Esophagus squamous epithelium (tissue), 5 donors: ENCODE results near the gene ELMO1. TPM values are rescaled to one million over a fixed set of nuclear protein-coding genes. Genes with fewer than 3 reads are reported as not detected.

Experiments used
- DNase-seq: peaks from one replicate; lab custom pipeline; 2025; lab: John Stamatoyannopoulos, UW
- H3K27ac ChIP-seq, 4 donors: fragments of 200-600 bp; sonication (generic); one replicate each; pipeline ENCODE4 v1.5.1; 2016 to 2019; ENCODE audit warnings: mild to moderate bottlenecking in 1 of 4
- H3K27me3 ChIP-seq, 4 donors: fragments of 200-600 bp; sonication (generic); 1 replicate in 3 of 4; 2 replicates in 1 of 4; pipeline versions ENCODE4 v1.5.1 to v1.6.0; 2017 to 2021; ENCODE audit warnings: antibody characterized with exemption in 1 of 4
- H3K36me3 ChIP-seq, 3 donors: fragments of 200-600 bp; sonication (generic); one replicate each; pipeline ENCODE4 v1.5.1; 2016 to 2019
- H3K4me1 ChIP-seq, 3 donors: fragments of 200-600 bp; sonication (generic); one replicate each; pipeline ENCODE4 v1.5.1; 2017 to 2019
- H3K4me3 ChIP-seq, 4 donors: fragments of 200-600 bp; sonication (generic); 1 replicate in 3 of 4; 2 replicates in 1 of 4; pipeline ENCODE4 v1.5.1; 2016 to 2019; ENCODE audit warnings: mild to moderate bottlenecking in 2 of 4, moderate library complexity in 1 of 4
- H3K9me3 ChIP-seq, 3 donors: fragments of 200-600 bp; sonication (generic); one replicate each; pipeline ENCODE4 v1.5.1; 2016 to 2019
- CTCF ChIP-seq, 6 experiments: fragments of 450-650 bp in 4 of 6; fragments of 200-600 bp in 2 of 6; sonication (generic) in 2 of 6; IDR thresholded peaks; one replicate each; pipeline ENCODE4 v1.5.1; 2016 to 2019; ENCODE audit warnings: antibody characterized with exemption in 6 of 6, mild to moderate bottlenecking in 4 of 6, moderate library complexity in 4 of 6
- POLR2A ChIP-seq, 4 donors: fragments of 450-650 bp; IDR thresholded peaks; one replicate each; pipeline ENCODE4 v1.6.1; 2017; ENCODE audit warnings: antibody characterized with exemption in 4 of 4, mild to moderate bottlenecking in 4 of 4, moderate library complexity in 3 of 4
- WGBS, 2 donors: methylation state at CpG; one replicate each; pipeline ENCODE4 v1.1.5; 2018; 5-methylcytosine and 5-hydroxymethylcytosine counted together
- intact Hi-C: fragments of 100-400 bp; cut with DNase I; formaldehyde crosslinking; loops from one replicate; pipeline ENCODE4 v1.15.0; 2022
- total RNA-seq, 4 donors: library from RNA; depleted of rRNA; stranded (reverse); fragments of >200 nt; gene quantifications; one replicate each; pipeline ENCODE4 v1.1.0, GENCODE V29; 2016
- donor health status: DM: yes; HTN: yes; CAD: no.

ELMO1 gene
- total RNA-seq, 4 donors from 2014 or later: 0.68 to 36.6 (median 11.8) TPM

- H3K27ac ChIP-seq: no peak overlapping the region
- H3K9me3 ChIP-seq: no peaks in the 10 kb centered on the region
- DNase-seq: no peak
- TF ChIP-seq CTCF (IDR thresholded peaks at IDR 0.05): no peak
- TF ChIP-seq POLR2A (IDR thresholded peaks at IDR 0.05): no peak
- intact Hi-C loops: no loop called here
- no peaks in the 10 kb centered on the region for H3K36me3 ChIP-seq
- no peaks in the 10 kb centered on the region for H3K27me3 ChIP-seq
- 75 to 76% methylated on average over 3 of the region's 3 CpGs for WGBS, 2 donors
- no peak overlapping the region for H3K4me3 ChIP-seq
- peaks cover 0 to 12% (median 8%) of the 10 kb centered on the region in 3 donors for H3K4me1 ChIP-seq
These were observed 400.0 kb downstream of the ELMO1 start for GRCh38 chr7:37048674-37049073.

- H3K9me3 ChIP-seq: no peaks in the 10 kb centered on the region
- WGBS, 2 donors: 85 to 86% methylated on average over 4 to 6 of the region's 6 CpGs
- H3K27ac ChIP-seq: peak overlapping the region in 1 of 4 donors; percentile 27
- no peaks in the 10 kb centered on the region for H3K27me3 ChIP-seq
- intact Hi-C loops: no loop called here
- H3K36me3 ChIP-seq: no peaks in the 10 kb centered on the region
- no peak for TF ChIP-seq CTCF (IDR thresholded peaks at IDR 0.05)
- TF ChIP-seq POLR2A (IDR thresholded peaks at IDR 0.05): no peak
- no peak for DNase-seq
- peaks cover 0 to 12% (median 8%) of the 10 kb centered on the region in 3 donors for H3K4me1 ChIP-seq
- H3K4me3 ChIP-seq: no peak overlapping the region
These were observed 401.4 kb downstream of the ELMO1 start for GRCh38 chr7:37047260-37047659.

- WGBS, 2 donors: 67 to 78% methylated on average over 2 of the region's 2 CpGs
- peak overlapping the region in 2 of 4 donors; percentile 23 to 27 for H3K27ac ChIP-seq
- intact Hi-C loops: no loop called here
These were observed 402.1 kb downstream of the ELMO1 start for GRCh38 chr7:37046531-37047079.

GRCh38 chr7:37045681-37046179 lies 402.9 kb downstream of the ELMO1 start:
- DNase-seq: no peak
- no peak for TF ChIP-seq POLR2A (IDR thresholded peaks at IDR 0.05)
- WGBS, 2 donors: 58 to 81% methylated on average over 2 of the region's 2 CpGs
- no peaks in the 10 kb centered on the region for H3K27me3 ChIP-seq
- intact Hi-C loops: no loop called here
- H3K36me3 ChIP-seq: no peaks in the 10 kb centered on the region
- H3K4me1 ChIP-seq: peaks cover 0 to 14% (median 8%) of the 10 kb centered on the region in 3 donors
- H3K27ac ChIP-seq: peak overlapping the region in 1 of 4 donors; percentile 17
- no peaks in the 10 kb centered on the region for H3K9me3 ChIP-seq
- H3K4me3 ChIP-seq: no peak overlapping the region

More at GRCh38 chr7:37046531-37047079, 402.1 kb downstream of the ELMO1 start:
- Histone ChIP-seq H3K4me1 (peaks cover 0 to 12% (median 8%) of the 10 kb centered on the region in 3 donors), H3K4me3 (no peak overlapping the region), H3K9me3 (no peaks in the 10 kb centered on the region), H3K36me3 (no peaks in the 10 kb centered on the region), H3K27me3 (no peaks in the 10 kb centered on the region)
- TF ChIP-seq CTCF (IDR thresholded peaks at IDR 0.05) (no peak), POLR2A (IDR thresholded peaks at IDR 0.05) (no peak)
- no peak for DNase-seq

GRCh38 chr7:37041461-37041860 lies 407.2 kb downstream of the ELMO1 start:
- no peak for DNase-seq
- Histone ChIP-seq H3K9me3 (peaks cover 0 to 10% (median 6%) of the 10 kb centered on the region in 3 donors), H3K27me3 (no peaks in the 10 kb centered on the region), H3K4me3 (no peak overlapping the region), H3K4me1 (peaks cover 0 to 21% (median 5%) of the 10 kb centered on the region in 3 donors), H3K27ac (no peak overlapping the region), H3K36me3 (no peaks in the 10 kb centered on the region)
- 74 to 83% methylated on average over 8 of the region's 8 CpGs for WGBS, 2 donors
- TF ChIP-seq POLR2A (IDR thresholded peaks at IDR 0.05) (no peak), CTCF (IDR thresholded peaks at IDR 0.05) (no peak)
- intact Hi-C loops: no loop called here
